HG03196 (cell line): Measurements from ENCODE around the gene GTF3C5.
"Not testable (repeated sequence)": the region's sequence is repeated elsewhere in the genome, so short reads cannot be mapped to it uniquely, and the experiment has no call there.

Source experiments
- ATAC-seq: cut with Tn5 transposase; IDR thresholded peaks from one replicate; pipeline ENCODE4 v1.9.1; 2021; ENCODE audit not compliant: unreplicated experiment

The GTF3C5 gene

GRCh38 chr9:133028221-133028620 is 2.6 kb upstream of the GTF3C5 start:
- ATAC-seq, result no peak

DNA sequence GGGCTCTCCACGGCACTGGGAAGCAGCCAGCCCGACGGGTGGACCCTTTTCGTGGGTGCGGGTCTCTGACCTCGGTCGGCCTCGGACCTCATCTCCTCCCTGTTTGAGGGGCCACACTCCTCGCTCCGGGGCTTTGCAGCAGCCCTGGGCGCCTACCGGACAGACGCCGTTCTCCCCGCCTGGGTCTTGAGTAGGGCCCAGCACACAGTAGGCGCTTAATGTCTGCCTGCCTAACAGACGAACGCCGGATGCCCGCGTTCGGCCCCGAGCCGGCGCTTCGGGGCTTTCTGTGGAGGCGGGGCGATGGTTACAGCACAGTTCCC is 842 bp upstream of the GTF3C5 start:
- ATAC-seq, result peak; percentile 5

DNA sequence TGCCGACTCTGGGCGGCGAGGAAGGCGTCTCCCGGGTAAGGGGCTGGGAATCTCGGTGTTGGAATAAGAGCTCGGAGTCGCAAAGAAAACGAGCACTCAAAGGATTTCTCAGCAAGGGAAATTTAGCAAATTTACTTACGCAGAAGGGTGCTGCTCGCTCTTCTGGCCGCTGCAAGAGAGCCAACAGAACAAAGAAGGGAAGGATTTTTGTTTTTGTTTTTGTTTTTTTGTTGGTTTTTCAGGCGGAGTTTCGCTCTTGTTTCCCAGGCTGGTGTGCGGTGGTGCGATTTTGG is 279 bp downstream of the GTF3C5 start:
- no peak for ATAC-seq

GRCh38 chr9:133031496-133031911 is 707 bp downstream of the GTF3C5 start:
- ATAC-seq, result no peak

DNA sequence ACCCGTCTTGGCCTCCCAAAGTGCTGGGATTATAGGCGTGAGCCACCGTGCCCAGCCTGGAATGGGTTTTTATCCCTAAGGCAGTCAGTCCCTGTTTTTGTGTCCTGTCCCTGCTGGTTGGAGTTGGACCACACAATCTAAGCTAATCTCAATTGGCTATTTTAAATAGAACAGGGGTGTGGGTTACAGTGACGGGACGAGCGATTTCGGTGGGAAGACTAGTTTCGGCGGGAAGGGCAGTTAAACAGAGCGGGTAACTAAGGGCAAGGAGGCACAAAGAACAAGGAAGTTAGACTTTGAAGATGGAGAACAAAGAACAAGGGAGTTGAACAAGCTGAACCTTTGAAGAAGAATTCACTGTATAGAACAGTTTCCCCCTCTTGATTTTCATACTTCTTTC is 1.4 kb downstream of the GTF3C5 start:
- no peak for ATAC-seq

DNA sequence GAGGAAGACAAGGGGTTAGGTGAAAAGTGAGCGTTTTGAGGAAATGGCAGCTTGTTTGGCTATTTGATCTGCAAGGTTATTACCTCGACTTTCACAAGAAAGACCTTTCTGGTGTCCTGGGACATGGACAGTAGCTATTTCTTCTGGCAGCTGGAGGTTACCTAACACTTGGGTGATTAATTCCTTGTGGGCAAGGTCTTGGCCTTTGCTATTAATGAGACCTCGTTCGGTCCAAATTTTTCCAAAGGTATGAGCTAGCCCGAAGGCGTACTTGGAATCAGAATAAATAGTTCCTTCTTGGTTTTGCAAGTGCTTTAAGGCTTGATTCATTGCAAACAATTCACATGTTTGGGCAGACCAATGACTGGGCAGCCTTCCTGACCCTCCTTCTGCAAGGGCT is 4.9 kb downstream of the GTF3C5 start:
- ATAC-seq, result no peak

DNA sequence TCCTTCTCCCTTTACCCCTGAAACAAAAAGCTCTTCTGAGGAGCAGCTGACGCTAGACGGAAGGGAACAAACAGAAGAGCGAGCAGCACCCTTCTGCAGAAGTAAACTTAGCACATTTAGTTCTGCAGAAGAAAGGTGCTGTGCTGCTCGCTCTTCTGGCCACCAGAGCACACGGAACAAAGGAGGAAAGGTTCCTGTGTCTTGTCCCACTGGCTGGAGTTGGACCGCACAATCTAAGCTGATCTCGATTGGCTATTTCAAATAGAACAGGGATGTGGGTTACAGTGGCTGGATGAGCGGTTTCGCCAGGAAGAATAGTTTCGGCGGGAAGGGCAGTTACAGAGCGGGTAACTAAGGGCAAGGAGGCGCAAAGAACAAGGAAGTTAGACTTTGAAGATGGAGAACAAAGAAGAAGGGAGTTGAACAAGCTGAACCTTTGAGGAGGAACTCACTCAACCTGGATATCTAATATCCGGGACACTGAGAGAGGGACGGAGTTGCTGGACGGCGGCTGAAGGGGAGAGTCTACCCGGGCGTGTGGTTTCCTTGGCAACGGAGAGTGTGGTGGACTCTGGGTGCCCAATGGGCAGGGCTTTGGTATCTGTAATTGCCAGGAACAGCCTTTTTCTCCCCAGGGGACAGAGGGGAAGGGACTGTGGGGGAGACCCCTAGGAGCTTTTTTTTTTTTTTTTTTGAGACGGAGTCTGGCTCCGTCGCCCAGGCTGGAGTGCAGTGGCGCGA is 7.1 kb downstream of the GTF3C5 start:
- ATAC-seq, result no peak

GRCh38 chr9:133040892-133041479 is 10.2 kb downstream of the GTF3C5 start:
- not testable (repeated sequence) for ATAC-seq

- no peak for ATAC-seq
These were observed 11.2 kb downstream of the GTF3C5 start for GRCh38 chr9:133041958-133042357.

- ATAC-seq, result no peak
These were observed 11.9 kb downstream of the GTF3C5 start for GRCh38 chr9:133042676-133043075.

DNA sequence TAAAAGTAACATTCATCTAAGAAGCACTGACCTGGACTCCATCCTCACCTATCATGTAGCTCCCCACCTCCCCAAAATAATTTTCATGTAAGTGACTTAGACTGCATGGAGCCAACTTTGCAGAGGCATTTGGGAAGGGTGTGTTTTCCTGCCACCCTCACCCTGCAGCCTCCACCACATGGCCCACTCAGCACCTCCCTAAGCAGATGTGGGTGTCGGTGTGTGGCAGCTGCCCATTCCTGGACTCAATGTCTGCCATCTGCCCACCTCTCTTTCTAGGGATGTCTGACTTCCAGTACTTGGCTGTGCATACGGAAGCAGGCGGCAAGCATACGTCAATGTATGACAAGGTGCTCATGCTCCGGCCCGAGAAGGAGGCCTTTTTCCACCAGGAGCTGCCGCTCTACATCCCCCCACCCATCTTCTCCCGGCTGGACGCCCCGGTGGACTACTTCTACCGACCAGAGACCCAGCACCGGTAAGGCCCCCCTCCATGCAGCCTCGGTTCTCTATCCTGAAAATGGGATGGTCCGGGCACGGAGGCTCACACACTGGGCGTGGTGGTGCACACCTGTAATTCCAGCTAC is 12.7 kb downstream of the GTF3C5 start:
- ATAC-seq, result no peak

DNA sequence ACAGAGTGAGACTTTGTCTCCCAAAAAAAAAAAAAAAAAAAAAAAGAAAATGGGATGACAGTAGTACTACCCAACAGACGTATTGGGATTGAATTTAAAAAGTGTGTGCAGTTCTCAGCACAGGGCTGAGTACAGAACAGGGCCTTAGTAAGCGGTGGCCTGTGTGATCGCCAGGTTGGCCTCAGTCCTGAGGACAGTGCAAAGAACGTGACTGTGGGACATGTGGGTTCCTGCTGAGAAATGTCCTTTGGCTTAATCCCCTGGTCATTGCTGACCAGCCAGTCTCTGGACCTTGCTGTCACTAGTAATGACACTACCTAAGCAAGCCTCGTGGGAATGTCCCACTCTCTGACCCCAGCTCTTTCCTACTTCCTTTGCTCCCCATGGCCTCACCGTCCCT is 13.3 kb downstream of the GTF3C5 start:
- no peak for ATAC-seq

DNA sequence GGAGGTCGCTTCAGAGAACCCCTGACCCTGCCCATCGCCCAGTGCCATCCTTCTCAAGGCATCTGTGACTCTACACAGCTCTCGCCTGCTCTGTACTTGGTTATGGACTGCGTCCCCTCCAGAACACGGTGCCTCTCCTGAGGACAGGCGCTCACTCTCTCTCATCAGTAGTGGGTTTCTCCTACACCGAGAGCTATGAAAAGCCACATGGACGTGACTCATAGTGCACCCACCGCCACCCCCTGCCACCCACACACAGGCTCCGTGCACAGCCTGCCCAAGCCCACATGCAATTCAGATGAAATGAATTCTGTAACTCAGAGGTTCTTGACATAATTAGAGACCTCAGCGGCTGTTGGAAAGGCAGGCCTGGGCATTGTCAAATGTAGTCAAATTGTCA is 13.9 kb downstream of the GTF3C5 start:
- ATAC-seq, result no peak

DNA sequence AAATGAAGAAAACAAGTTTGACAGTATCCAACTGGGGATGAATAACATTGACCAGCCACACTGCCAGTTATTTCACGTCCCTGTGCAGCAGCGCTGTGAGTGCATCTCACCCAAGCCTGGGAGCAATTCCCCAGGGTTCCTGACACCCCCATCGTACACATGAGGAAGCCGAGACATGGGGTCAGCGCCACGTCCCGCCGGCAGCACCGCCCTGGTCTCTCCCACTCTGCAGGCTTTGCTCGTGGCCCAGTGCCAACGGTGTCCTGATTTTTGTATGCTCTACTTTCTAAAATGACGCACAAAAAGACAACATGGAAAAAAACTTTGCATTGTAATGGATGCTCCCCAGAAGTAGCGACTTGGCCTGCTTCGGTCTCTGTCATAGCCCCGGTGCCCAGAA is 14.3 kb downstream of the GTF3C5 start:
- ATAC-seq, result no peak

GRCh38 chr9:133046196-133046899 is 15.6 kb downstream of the GTF3C5 start:
- ATAC-seq, result no peak

DNA sequence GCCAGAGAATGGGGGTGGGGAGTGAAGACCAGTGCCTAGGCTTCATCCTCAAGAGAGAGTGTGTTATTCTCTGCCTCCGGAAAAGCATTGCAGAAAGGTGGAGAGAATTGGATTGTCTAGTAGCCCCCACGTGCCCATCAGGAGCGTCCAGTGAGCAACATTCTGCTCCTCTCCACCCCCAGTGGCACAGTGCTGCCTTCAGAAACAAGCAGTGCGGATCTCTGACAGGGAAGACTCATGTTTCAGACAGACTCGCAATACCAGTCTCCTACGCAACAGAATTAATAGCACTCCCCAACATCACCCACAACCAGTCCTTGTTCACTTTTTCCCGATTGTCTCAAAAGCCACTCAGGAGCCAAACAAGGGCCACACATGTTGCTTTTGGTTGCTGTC is 16.1 kb downstream of the GTF3C5 start:
- no peak for ATAC-seq

DNA sequence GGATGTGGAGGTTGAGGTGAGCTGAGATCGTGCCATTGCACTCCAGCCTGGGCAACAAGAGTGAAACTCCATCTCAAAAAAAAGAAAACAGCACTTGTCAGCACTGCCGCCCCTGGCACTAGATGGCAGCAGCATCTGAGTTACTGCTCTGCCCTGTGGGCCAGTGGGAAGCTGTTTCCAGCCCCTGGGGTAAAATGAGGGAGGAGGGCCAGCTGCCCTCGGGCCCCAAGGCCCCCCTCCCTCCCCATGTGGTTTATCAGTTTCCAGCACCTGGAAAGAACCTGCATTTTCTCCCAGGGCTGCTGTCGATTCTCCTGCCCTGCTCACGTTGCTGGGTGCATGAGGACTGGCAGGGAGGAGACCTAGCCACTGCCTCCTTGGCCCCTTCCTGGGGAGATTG is 17.8 kb downstream of the GTF3C5 start:
- ATAC-seq, result no peak

DNA sequence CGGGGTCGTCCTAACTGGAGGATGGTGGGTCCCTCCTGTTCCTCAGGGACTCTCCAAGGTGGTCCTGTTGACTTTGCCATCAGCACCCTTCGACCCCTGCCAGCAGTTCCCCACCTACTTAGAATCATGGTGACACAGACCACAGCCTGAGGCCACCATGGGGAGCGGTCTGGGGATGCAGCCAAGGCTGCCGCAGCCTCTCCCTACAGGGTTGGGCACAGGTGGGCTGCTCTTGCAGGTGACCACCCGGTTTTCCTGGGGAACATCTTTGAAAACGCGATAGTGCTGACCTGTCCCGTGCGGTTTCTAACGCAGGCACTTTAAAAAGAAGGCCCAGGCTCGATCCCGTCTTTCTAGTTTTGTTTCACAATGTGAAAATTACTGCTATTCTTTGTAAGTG is 18.2 kb downstream of the GTF3C5 start:
- no peak for ATAC-seq

DNA sequence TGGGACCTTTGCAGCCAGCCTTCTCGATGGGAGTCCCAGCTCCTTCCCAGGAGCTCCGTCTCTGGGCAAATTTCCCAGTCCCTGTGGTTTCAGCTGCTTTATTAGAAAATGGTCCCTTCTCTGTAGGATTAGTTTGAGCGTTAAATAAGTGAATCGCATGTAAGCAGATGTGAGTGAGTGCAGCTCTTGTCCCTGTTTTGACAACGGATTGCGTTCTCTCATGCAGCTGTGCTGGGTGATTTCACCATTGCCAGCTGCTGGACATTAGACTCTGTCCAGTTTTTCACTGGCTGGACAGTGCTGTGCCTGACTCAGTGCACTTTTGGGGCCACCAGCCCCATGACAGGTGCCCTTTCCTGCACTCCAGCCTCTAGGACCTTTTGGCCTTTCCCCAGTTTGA is 19.3 kb downstream of the GTF3C5 start:
- ATAC-seq, result no peak

DNA sequence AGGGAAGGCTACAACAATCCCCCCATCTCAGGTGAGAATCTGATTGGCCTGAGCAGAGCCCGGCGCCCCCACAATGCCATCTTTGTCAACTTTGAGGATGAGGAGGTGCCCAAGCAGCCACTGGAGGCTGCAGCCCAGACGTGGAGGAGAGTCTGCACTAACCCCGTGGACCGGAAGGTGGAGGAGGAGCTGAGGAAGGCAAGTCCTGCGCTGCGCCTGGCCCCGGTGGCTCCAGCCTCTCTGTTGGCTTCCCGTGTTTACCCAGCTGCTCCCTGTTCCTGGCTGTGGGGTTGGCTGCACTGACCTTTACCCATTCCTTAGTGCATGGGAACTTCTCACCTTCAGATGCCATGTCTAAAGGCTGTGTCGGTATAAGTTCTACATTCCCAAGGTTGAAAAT is 20.0 kb downstream of the GTF3C5 start:
- ATAC-seq, result no peak

- ATAC-seq, result no peak
These were observed 20.6 kb downstream of the GTF3C5 start for GRCh38 chr9:133051281-133051900.

GRCh38 chr9:133051966-133052539 is 21.3 kb downstream of the GTF3C5 start:
- no peak for ATAC-seq
